Measurements from ENCODE around the gene SH3GL3. TPM values are rescaled to one million over a fixed set of nuclear protein-coding genes. Genes with fewer than 3 reads are reported as not detected.

SH3GL3 gene, protein sequence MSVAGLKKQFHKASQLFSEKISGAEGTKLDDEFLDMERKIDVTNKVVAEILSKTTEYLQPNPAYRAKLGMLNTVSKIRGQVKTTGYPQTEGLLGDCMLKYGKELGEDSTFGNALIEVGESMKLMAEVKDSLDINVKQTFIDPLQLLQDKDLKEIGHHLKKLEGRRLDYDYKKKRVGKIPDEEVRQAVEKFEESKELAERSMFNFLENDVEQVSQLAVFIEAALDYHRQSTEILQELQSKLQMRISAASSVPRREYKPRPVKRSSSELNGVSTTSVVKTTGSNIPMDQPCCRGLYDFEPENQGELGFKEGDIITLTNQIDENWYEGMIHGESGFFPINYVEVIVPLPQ
- total RNA-seq = 1 to 10 TPM in 1 of 5 donors, not detected in 4; 3.3 TPM
- 1 to 10 TPM in 2 of 3 donors, under 1 TPM in 1; 0.56 to 1.5 (median 1.2) TPM for polyA plus RNA-seq
- long read RNA-seq, donor 1, partial matches to known transcripts = 0 of 1 reads
- long read RNA-seq, donor 1, other reads (novel, unspliced or antisense) = 0 of 1 reads
- long read RNA-seq, donor 2, partial matches to known transcripts = 0 of 1 reads
- long read RNA-seq, donor 2, other reads (novel, unspliced or antisense) = 0 of 1 reads
- long read RNA-seq, donor 3, partial matches to known transcripts = 0 of 1 reads
- long read RNA-seq, donor 3, other reads (novel, unspliced or antisense) = 0 of 1 reads
- long read RNA-seq, donor 4 = 0 reads
- long read RNA-seq, donor 5, partial matches to known transcripts = 0 of 5 reads
- long read RNA-seq, donor 5, other reads (novel, unspliced or antisense) = 0 of 5 reads
- long read RNA-seq, donor 6, partial matches to known transcripts = 0 of 2 reads
- long read RNA-seq, donor 6, other reads (novel, unspliced or antisense) = 0 of 2 reads
- long read RNA-seq, donor 7, partial matches to known transcripts = 0 of 1 reads
- long read RNA-seq, donor 7, other reads (novel, unspliced or antisense) = 0 of 1 reads
- long read RNA-seq, donor 8 = 0 reads
- long read RNA-seq, donor 9 = 0 reads
- long read RNA-seq, donor 10 = 0 reads

- peaks cover 6 to 19% (median 13%) of the 10 kb centered on the region in 4 donors for H3K4me1 ChIP-seq
- peaks cover 0 to 45% (median 24%) of the 10 kb centered on the region in 3 donors for H3K27me3 ChIP-seq
- H3K36me3 ChIP-seq = no peaks in the 10 kb centered on the region
- no peak for TF ChIP-seq POLR2AphosphoS5 (IDR thresholded peaks at IDR 0.05)
- TF ChIP-seq, protein P1, sequence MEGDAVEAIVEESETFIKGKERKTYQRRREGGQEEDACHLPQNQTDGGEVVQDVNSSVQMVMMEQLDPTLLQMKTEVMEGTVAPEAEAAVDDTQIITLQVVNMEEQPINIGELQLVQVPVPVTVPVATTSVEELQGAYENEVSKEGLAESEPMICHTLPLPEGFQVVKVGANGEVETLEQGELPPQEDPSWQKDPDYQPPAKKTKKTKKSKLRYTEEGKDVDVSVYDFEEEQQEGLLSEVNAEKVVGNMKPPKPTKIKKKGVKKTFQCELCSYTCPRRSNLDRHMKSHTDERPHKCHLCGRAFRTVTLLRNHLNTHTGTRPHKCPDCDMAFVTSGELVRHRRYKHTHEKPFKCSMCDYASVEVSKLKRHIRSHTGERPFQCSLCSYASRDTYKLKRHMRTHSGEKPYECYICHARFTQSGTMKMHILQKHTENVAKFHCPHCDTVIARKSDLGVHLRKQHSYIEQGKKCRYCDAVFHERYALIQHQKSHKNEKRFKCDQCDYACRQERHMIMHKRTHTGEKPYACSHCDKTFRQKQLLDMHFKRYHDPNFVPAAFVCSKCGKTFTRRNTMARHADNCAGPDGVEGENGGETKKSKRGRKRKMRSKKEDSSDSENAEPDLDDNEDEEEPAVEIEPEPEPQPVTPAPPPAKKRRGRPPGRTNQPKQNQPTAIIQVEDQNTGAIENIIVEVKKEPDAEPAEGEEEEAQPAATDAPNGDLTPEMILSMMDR (IDR thresholded peaks at IDR 0.05) = peak in 1 of 7 experiments; percentile 19
- H3K27ac ChIP-seq = peak within 1 kb of the TSS in 1 of 5 donors; percentile 31
- intact Hi-C loops (cut with DNase I; ENCODE audit: low total_unique reads) = no loop called here
- H3K9me3 ChIP-seq = no peaks in the 10 kb centered on the region
- peak; percentile 75 to 95 for DNase-seq
- H3K4me3 ChIP-seq = peak within 1 kb of the TSS; percentile 49 to 59 (median 54)
- 1 to 4% (median 1%) methylated on average over 27 to 68 of the region's 68 CpGs for WGBS, 5 donors
Observed at GRCh38 chr15:83446904-83447709, at the start of gene SH3GL3. Gene SH3GL3, plus strand, starts transcription at chr15:83447341. Its CDS starts 193 bp downstream, at chr15:83447534.

DNA sequence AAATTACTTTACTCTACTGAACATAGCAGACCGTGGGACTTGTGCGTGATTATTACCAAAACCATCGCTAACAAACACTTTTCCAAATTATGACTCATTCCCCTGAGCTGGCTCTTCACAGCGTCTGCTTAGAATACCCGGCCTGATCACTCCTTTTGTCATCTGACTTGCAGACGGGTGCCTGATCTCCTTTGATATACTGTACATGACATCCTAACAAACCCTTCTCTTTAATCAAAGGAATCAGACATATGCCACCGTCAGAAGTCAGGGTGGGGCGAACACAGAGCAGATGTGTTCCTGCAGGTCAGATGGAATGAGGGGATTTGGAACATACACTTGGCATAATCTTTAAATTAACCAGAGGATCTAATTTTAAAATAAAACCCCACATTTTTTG is 48.5 kb upstream of the SH3GL3 start:
- Histone ChIP-seq H3K4me1 (no peaks in the 10 kb centered on the region), H3K9me3 (no peaks in the 10 kb centered on the region), H3K27ac (no peak overlapping the region), H3K27me3 (peaks cover 0 to 61% (median 6%) of the 10 kb centered on the region in 3 donors), H3K4me3 (no peak overlapping the region), H3K36me3 (no peaks in the 10 kb centered on the region)
- WGBS, 5 donors = 61 to 72% (median 67%) methylated on average over 8 of the region's 8 CpGs
- no peak for DNase-seq
- TF ChIP-seq, protein P1 (IDR thresholded peaks at IDR 0.05) = no peak
- TF ChIP-seq EP300 (IDR thresholded peaks at IDR 0.05) (no peak), POLR2AphosphoS5 (IDR thresholded peaks at IDR 0.05) (no peak), POLR2A (IDR thresholded peaks at IDR 0.05) (no peak)
- intact Hi-C loops (cut with DNase I; ENCODE audit: low total_unique reads) = no loop called here

DNA sequence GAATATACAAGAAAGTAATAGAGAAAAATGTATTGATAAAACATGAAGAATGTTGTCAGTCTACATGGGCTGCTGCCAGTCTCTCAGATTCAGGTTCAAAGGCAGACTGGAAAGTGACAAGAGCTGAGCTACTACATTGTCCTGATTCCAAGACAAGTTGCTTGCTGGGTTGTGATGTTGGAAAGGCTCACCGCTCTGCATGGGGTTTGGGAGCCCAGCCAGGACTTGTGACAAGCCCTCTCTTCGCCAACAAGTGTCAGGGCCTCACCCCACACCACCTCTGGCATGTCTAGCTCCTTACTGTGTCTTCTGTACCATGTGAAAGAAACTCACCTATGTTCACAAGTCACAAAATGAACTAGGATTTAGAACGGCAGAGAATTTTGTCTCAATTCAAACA is 43.0 kb upstream of the SH3GL3 start:
- 56 to 64% (median 60%) methylated on average over 3 of the region's 3 CpGs for WGBS, 5 donors
- H3K9me3 ChIP-seq = no peaks in the 10 kb centered on the region
- no peak overlapping the region for H3K27ac ChIP-seq
- no peaks in the 10 kb centered on the region for H3K36me3 ChIP-seq
- H3K4me3 ChIP-seq = no peak overlapping the region
- H3K27me3 ChIP-seq = peaks cover 0 to 30% (median 0%) of the 10 kb centered on the region in 3 donors
- H3K4me1 ChIP-seq = no peaks in the 10 kb centered on the region
- no peak for TF ChIP-seq EP300 (IDR thresholded peaks at IDR 0.05)
- TF ChIP-seq POLR2A (IDR thresholded peaks at IDR 0.05) = no peak
- no peak for TF ChIP-seq POLR2AphosphoS5 (IDR thresholded peaks at IDR 0.05)
- TF ChIP-seq, protein P1 (IDR thresholded peaks at IDR 0.05) = no peak
- DNase-seq = no peak
- intact Hi-C loops (cut with DNase I; ENCODE audit: low total_unique reads) = no loop called here
